K562 (cell line): Measurements from ENCODE around the gene CPED1. TPM values are rescaled to one million over a fixed set of nuclear protein-coding genes. Genes with fewer than 3 reads are reported as not detected.

Source experiments
- ATAC-seq: fragments of 200-7000 bp; cut with Tn5 transposase; 3 replicates; pipeline ENCODE4 v1.9.1; 2020; ENCODE audit warnings: moderate library complexity
- BruUV-seq: library from RNA; stranded (reverse); fragments of 400-500 nt; replicated peaks from 2 replicates; lab custom pipeline; 2021; lab: Mats Ljungman, UMichigan
- CTCF ChIA-PET: fragments of 300-600 bp; formaldehyde crosslinking; extraction: SDS; loops from one replicate; lab custom pipeline; 2021; ENCODE audit warnings: low intra/inter-chr PET ratio; lab: Yijun Ruan, JAX
- POLR2A ChIA-PET: fragments of 300-600, 350-650 bp; sonication (Branson Sonifier 250); formaldehyde crosslinking; extraction: SDS; loops from one replicate; lab custom pipeline; 2021; ENCODE audit warnings: antibody characterized with exemption, inconsistent platforms; lab: Yijun Ruan, JAX
- DNase-seq, 4 experiments: peaks; one replicate each; pipeline versions ENCODE4 v3.0.0 to v3.0.0-alpha.2; 2011 to 2018; ENCODE audit warnings: low spot score in 3 of 4, mixed read lengths in 3 of 4; ENCODE audit errors: extremely low read depth in 1 of 4
- FAIRE-seq: peaks from 2 replicates; lab custom pipeline; 2011; peaks lifted over from hg19 to GRCh38; lab: Jason Lieb, UNC
- H2AFZ ChIP-seq: 2 replicates; pipeline ENCODE4 v1.6.0; 2011; ENCODE audit warnings: low read depth, low read length, control low read depth, inconsistent platforms
- H3K27ac ChIP-seq: fragments of 200-600 bp; 3 replicates; pipeline ENCODE4 v1.8.0; 2011; ENCODE audit warnings: low read depth, mild to moderate bottlenecking, control low read depth, inconsistent platforms, low read length, moderate library complexity, mixed read lengths; ENCODE audit errors: extremely low read depth
- H3K27me3 ChIP-seq, 2 experiments: fragments of 300-600 bp in 1 of 2; 2 replicates in 1 of 2; 3 replicates in 1 of 2; pipeline versions ENCODE4 v1.6.0 to v1.8.0; 2011; ENCODE audit warnings: inconsistent platforms in 2 of 2, low read length in 2 of 2, mild to moderate bottlenecking in 1 of 2, mixed read lengths in 1 of 2, moderate library complexity in 1 of 2; ENCODE audit not compliant: control insufficient read depth in 2 of 2, insufficient read depth in 2 of 2
- H3K36me3 ChIP-seq: fragments of 300-600 bp; 3 replicates; pipeline ENCODE4 v1.8.0; 2011; ENCODE audit warnings: mild to moderate bottlenecking, low read length, inconsistent platforms; ENCODE audit not compliant: control insufficient read depth, insufficient read depth
- H3K4me1 ChIP-seq, 2 experiments: fragments of 200-600 bp in 1 of 2; replicated peaks in 1 of 2; 2 replicates in 1 of 2; 3 replicates in 1 of 2; pipeline versions ENCODE4 v1.5.1 to v1.8.0; 2011; ENCODE audit warnings: inconsistent platforms in 2 of 2, low read length in 2 of 2, mild to moderate bottlenecking in 1 of 2, mixed read lengths in 1 of 2, moderate library complexity in 1 of 2; ENCODE audit not compliant: control insufficient read depth in 2 of 2, insufficient read depth in 2 of 2
- H3K4me2 ChIP-seq: 2 replicates; pipeline ENCODE4 v1.6.1; 2011; ENCODE audit warnings: low read length, control low read depth, inconsistent platforms, mixed read lengths; ENCODE audit not compliant: insufficient read depth
- H3K4me3 ChIP-seq: fragments of 200-600 bp; sonication (generic), shearing (Covaris generic); 2 replicates; pipeline ENCODE4 v1.5.1; 2016; ENCODE audit warnings: control low read depth, inconsistent platforms
- H3K79me2 ChIP-seq: fragments of 200-600 bp; 3 replicates; pipeline ENCODE4 v1.8.0; 2011; ENCODE audit warnings: low read length, inconsistent platforms; ENCODE audit not compliant: control insufficient read depth, insufficient read depth
- H3K9ac ChIP-seq, 2 experiments: 2 replicates each; pipeline versions ENCODE4 v1.6.0 to v1.6.1; 2011; ENCODE audit warnings: low read depth in 2 of 2, low read length in 2 of 2, control low read depth in 1 of 2, inconsistent platforms in 1 of 2, mild to moderate bottlenecking in 1 of 2, mixed read lengths in 1 of 2; ENCODE audit not compliant: insufficient read depth in 1 of 2
- H3K9me1 ChIP-seq: one replicate; pipeline ENCODE4 v1.6.0; 2011; ENCODE audit warnings: inconsistent platforms, mild to moderate bottlenecking, low read length, moderate library complexity; ENCODE audit not compliant: control insufficient read depth, insufficient read depth
- H3K9me3 ChIP-seq: replicated peaks from 2 replicates; pipeline ENCODE4 v1.5.1; 2011; ENCODE audit warnings: low read depth, low read length, inconsistent platforms; ENCODE audit not compliant: control insufficient read depth, insufficient read depth
- H4K20me1 ChIP-seq: replicated peaks from 2 replicates; pipeline ENCODE4 v1.6.1; 2011; ENCODE audit warnings: low read length, inconsistent platforms, mixed read lengths; ENCODE audit not compliant: control insufficient read depth, insufficient read depth
- ELF1 ChIP-seq: fragments of 200-800 bp; sonication (Bioruptor generic); IDR thresholded peaks from 2 replicates; pipeline ENCODE4 v1.6.1; 2016; ENCODE audit warnings: missing genetic modification characterization, missing compliant biosample characterization
- NBN ChIP-seq: fragments of 450-650 bp; IDR thresholded peaks from 2 replicates; pipeline ENCODE4 v1.6.1; 2016; ENCODE audit warnings: low read depth, mild to moderate bottlenecking
- NR2C1 ChIP-seq, 2 experiments: fragments of 450-650 bp; IDR thresholded peaks; 2 replicates each; pipeline ENCODE4 v1.6.1; 2017; ENCODE audit warnings: mild to moderate bottlenecking in 2 of 2, antibody characterized with exemption in 1 of 2, inconsistent platforms in 1 of 2, missing compliant biosample characterization in 1 of 2, missing genetic modification characterization in 1 of 2
- SAFB ChIP-seq: fragments of 200-400 bp; formaldehyde crosslinking; IDR thresholded peaks from 2 replicates; pipeline ENCODE4 v1.6.1; 2017; ENCODE audit warnings: low read depth, low read length, borderline replicate concordance
- ZNF311 ChIP-seq: fragments of 250-450 bp; sonication (Bioruptor Pico); IDR thresholded peaks from 2 replicates; pipeline ENCODE4 v1.4.0; 2020; ENCODE audit warnings: mild to moderate bottlenecking, moderate library complexity
- ZNF407 ChIP-seq: fragments of 450-650 bp; IDR thresholded peaks from 2 replicates; pipeline ENCODE4 v1.6.1; 2016; ENCODE audit warnings: low read depth
- WGBS: fragments of 100-300 bp; shearing (Covaris generic); methylation state at CpG from one replicate; pipeline ENCODE4 v1.1.6; 2016; ENCODE audit warnings: low coverage, mixed read lengths; ENCODE audit not compliant: insufficient coverage; ENCODE audit errors: missing lambda C conversion rate; 5-methylcytosine and 5-hydroxymethylcytosine counted together
- in situ Hi-C: fragments of 300-500 bp; cut with MboI; formaldehyde crosslinking; loops from 4 replicates; pipeline ENCODE4 v1.15.0; 2018; ENCODE audit warnings: inconsistent platforms, mixed read lengths
- intact Hi-C: fragments of 100-400 bp; cut with micrococcal nuclease; formaldehyde crosslinking; loops from 2 replicates; pipeline ENCODE4 v1.14.2; 2022
- polyA plus RNA-seq, 8 experiments: library from polyadenylated mRNA; depleted of rRNA in 4 of 8; stranded (reverse) in 5 of 8; unstranded in 3 of 8; fragments of >200 nt; fragmentation: Nextera tagmentation in 2 of 8; fragmentation: Illumina TruSeq in 1 of 8; extraction: Ambion mirVana in 2 of 8; extraction: Trizol in 1 of 8; gene quantifications; 2 replicates each; pipeline versions ENCODE4 v1.2.1 to v1.2.3, GENCODE V29; 2011 to 2014; ENCODE audit warnings: inconsistent platforms in 1 of 8, missing spikeins in 1 of 8
- total RNA-seq, 7 experiments: library from RNA; depleted of rRNA in 6 of 7; stranded (reverse); fragments of >200 nt in 6 of 7; fragmentation: Illumina TruSeq in 2 of 7; extraction: Trizol in 2 of 7; gene quantifications; 2 replicates each; pipeline versions ENCODE4 v1.2.1 to v1.2.3, GENCODE V29; 2011 to 2021; ENCODE audit warnings: low replicate concordance in 1 of 7

CPED1 gene
- total and polyA plus RNA-seq, 9 of the 15 experiments (the other 6 are each of a cell fraction or from before 2014, with no cell fraction given): 195 to 393 (median 290) TPM

GRCh38 chr7:121029302-121029701 is 40.8 kb downstream of the CPED1 start:
- ChIA-PET CTCF (no interaction called here), POLR2A (interaction anchor here (1.6 to 3.1 kb wide), 4 partner anchors 9 to 39 kb away, joined by 4 to 21 read pairs (median 7); no protein-coding TSS in a partner anchor)
- FAIRE-seq: no peak
- Histone ChIP-seq H2AFZ (no peak overlapping the region), H3K27me3 (no peaks in the 10 kb centered on the region), H3K4me1 (peaks cover 3 to 55% of the 10 kb centered on the region in 2 experiments; a peak in 4 of 5 replicates), H3K9me3 (no peaks in the 10 kb centered on the region), H3K4me2 (peak overlapping the region; percentile 1; the same call in 1 of the 2 replicates), H3K27ac (peak overlapping the region; percentile 11; the same call in 1 of the 3 replicates), H3K4me3 (no peak overlapping the region), H3K79me2 (peaks cover 98% of the 10 kb centered on the region), H3K9me1 (no peaks in the 10 kb centered on the region), H4K20me1 (no peaks in the 10 kb centered on the region), H3K36me3 (peaks cover 85% of the 10 kb centered on the region), H3K9ac (no peak overlapping the region)
- in situ Hi-C loops: no loop called here
- no TSS peak for BruUV-seq
- no peak for ATAC-seq
- 65% methylated on average over 1 of the region's 1 CpG for WGBS
- TF ChIP-seq NR2C1 (IDR thresholded peaks at IDR 0.05) (no peak), NR2C1 (tag; IDR thresholded peaks at IDR 0.05) (no peak), NBN (no peak), ZNF311 (CRISPR knock-in tag) (no peak), SAFB (no peak), ZNF407 (no peak), ELF1 (tag) (no peak)
- DNase-seq: no peak
- intact Hi-C loops: no loop called here
